GM12801 (cell line): ENCODE results near the gene HOXA11.

Experiments used
- CTCF ChIP-seq: IDR thresholded peaks from one replicate; pipeline ENCODE4 v1.5.1; 2011; ENCODE audit warnings: control low read depth; ENCODE audit not compliant: insufficient read length; ENCODE audit errors: extremely low read depth

Gene HOXA11

GRCh38 chr7:27170426-27171324 is 14.4 kb downstream of the HOXA11 start:
- TF ChIP-seq CTCF, result no peak

- TF ChIP-seq CTCF, result no peak
Observed at GRCh38 chr7:27169658-27170425, 15.2 kb downstream of the HOXA11 start.

- TF ChIP-seq CTCF, result no peak
Observed at GRCh38 chr7:27168265-27168947, 16.6 kb downstream of the HOXA11 start.

GRCh38 chr7:27167916-27168264 is 17.1 kb downstream of the HOXA11 start:
- TF ChIP-seq CTCF, result no peak

- no peak for TF ChIP-seq CTCF
Observed at GRCh38 chr7:27166531-27167505, 18.2 kb downstream of the HOXA11 start.

- no peak for TF ChIP-seq CTCF
Observed at GRCh38 chr7:27165996-27166530, 19.0 kb downstream of the HOXA11 start.
